K562 (cell line): ENCODE measurements around the gene KMT5C. TPM values are rescaled to one million over a fixed set of nuclear protein-coding genes. Genes with fewer than 3 reads are reported as not detected.

Source experiments
- ATAC-seq: fragments of 200-7000 bp; cut with Tn5 transposase; 3 replicates; pipeline ENCODE4 v1.9.1; 2020; ENCODE audit warnings: moderate library complexity
- BruUV-seq: library from RNA; stranded (reverse); fragments of 400-500 nt; replicated peaks from 2 replicates; lab custom pipeline; 2021; lab: Mats Ljungman, UMichigan
- CTCF ChIA-PET: fragments of 300-600 bp; formaldehyde crosslinking; extraction: SDS; loops from one replicate; lab custom pipeline; 2021; ENCODE audit warnings: low intra/inter-chr PET ratio; lab: Yijun Ruan, JAX
- POLR2A ChIA-PET: fragments of 300-600, 350-650 bp; sonication (Branson Sonifier 250); formaldehyde crosslinking; extraction: SDS; loops from one replicate; lab custom pipeline; 2021; ENCODE audit warnings: antibody characterized with exemption, inconsistent platforms; lab: Yijun Ruan, JAX
- DNase-seq, 4 experiments: peaks; one replicate each; pipeline versions ENCODE4 v3.0.0 to v3.0.0-alpha.2; 2011 to 2018; ENCODE audit warnings: low spot score in 3 of 4, mixed read lengths in 3 of 4; ENCODE audit errors: extremely low read depth in 1 of 4
- FAIRE-seq: peaks from 2 replicates; lab custom pipeline; 2011; peaks lifted over from hg19 to GRCh38; lab: Jason Lieb, UNC
- H2AFZ ChIP-seq: 2 replicates; pipeline ENCODE4 v1.6.0; 2011; ENCODE audit warnings: low read depth, low read length, control low read depth, inconsistent platforms
- H3K27ac ChIP-seq: fragments of 200-600 bp; 3 replicates; pipeline ENCODE4 v1.8.0; 2011; ENCODE audit warnings: low read depth, mild to moderate bottlenecking, control low read depth, inconsistent platforms, low read length, moderate library complexity, mixed read lengths; ENCODE audit errors: extremely low read depth
- H3K27me3 ChIP-seq, 2 experiments: fragments of 300-600 bp in 1 of 2; 2 replicates in 1 of 2; 3 replicates in 1 of 2; pipeline versions ENCODE4 v1.6.0 to v1.8.0; 2011; ENCODE audit warnings: inconsistent platforms in 2 of 2, low read length in 2 of 2, mild to moderate bottlenecking in 1 of 2, mixed read lengths in 1 of 2, moderate library complexity in 1 of 2; ENCODE audit not compliant: control insufficient read depth in 2 of 2, insufficient read depth in 2 of 2
- H3K36me3 ChIP-seq: fragments of 300-600 bp; 3 replicates; pipeline ENCODE4 v1.8.0; 2011; ENCODE audit warnings: mild to moderate bottlenecking, low read length, inconsistent platforms; ENCODE audit not compliant: control insufficient read depth, insufficient read depth
- H3K4me1 ChIP-seq, 2 experiments: fragments of 200-600 bp in 1 of 2; replicated peaks in 1 of 2; 2 replicates in 1 of 2; 3 replicates in 1 of 2; pipeline versions ENCODE4 v1.5.1 to v1.8.0; 2011; ENCODE audit warnings: inconsistent platforms in 2 of 2, low read length in 2 of 2, mild to moderate bottlenecking in 1 of 2, mixed read lengths in 1 of 2, moderate library complexity in 1 of 2; ENCODE audit not compliant: control insufficient read depth in 2 of 2, insufficient read depth in 2 of 2
- H3K4me2 ChIP-seq: 2 replicates; pipeline ENCODE4 v1.6.1; 2011; ENCODE audit warnings: low read length, control low read depth, inconsistent platforms, mixed read lengths; ENCODE audit not compliant: insufficient read depth
- H3K4me3 ChIP-seq: fragments of 200-600 bp; sonication (generic), shearing (Covaris generic); 2 replicates; pipeline ENCODE4 v1.5.1; 2016; ENCODE audit warnings: control low read depth, inconsistent platforms
- H3K79me2 ChIP-seq: fragments of 200-600 bp; 3 replicates; pipeline ENCODE4 v1.8.0; 2011; ENCODE audit warnings: low read length, inconsistent platforms; ENCODE audit not compliant: control insufficient read depth, insufficient read depth
- H3K9ac ChIP-seq, 2 experiments: 2 replicates each; pipeline versions ENCODE4 v1.6.0 to v1.6.1; 2011; ENCODE audit warnings: low read depth in 2 of 2, low read length in 2 of 2, control low read depth in 1 of 2, inconsistent platforms in 1 of 2, mild to moderate bottlenecking in 1 of 2, mixed read lengths in 1 of 2; ENCODE audit not compliant: insufficient read depth in 1 of 2
- H3K9me1 ChIP-seq: one replicate; pipeline ENCODE4 v1.6.0; 2011; ENCODE audit warnings: inconsistent platforms, mild to moderate bottlenecking, low read length, moderate library complexity; ENCODE audit not compliant: control insufficient read depth, insufficient read depth
- H3K9me3 ChIP-seq: replicated peaks from 2 replicates; pipeline ENCODE4 v1.5.1; 2011; ENCODE audit warnings: low read depth, low read length, inconsistent platforms; ENCODE audit not compliant: control insufficient read depth, insufficient read depth
- H4K20me1 ChIP-seq: replicated peaks from 2 replicates; pipeline ENCODE4 v1.6.1; 2011; ENCODE audit warnings: low read length, inconsistent platforms, mixed read lengths; ENCODE audit not compliant: control insufficient read depth, insufficient read depth
- PRDM10 ChIP-seq: fragments of 450-650 bp; IDR thresholded peaks from 2 replicates; pipeline ENCODE4 v1.6.1; 2018; ENCODE audit not compliant: partially characterized antibody
- ZSCAN29 ChIP-seq: fragments of 450-650 bp; IDR thresholded peaks from 2 replicates; pipeline ENCODE4 v1.6.1; 2017
- WGBS: fragments of 100-300 bp; shearing (Covaris generic); methylation state at CpG from one replicate; pipeline ENCODE4 v1.1.6; 2016; ENCODE audit warnings: low coverage, mixed read lengths; ENCODE audit not compliant: insufficient coverage; ENCODE audit errors: missing lambda C conversion rate; 5-methylcytosine and 5-hydroxymethylcytosine counted together
- in situ Hi-C: fragments of 300-500 bp; cut with MboI; formaldehyde crosslinking; loops from 4 replicates; pipeline ENCODE4 v1.15.0; 2018; ENCODE audit warnings: inconsistent platforms, mixed read lengths
- intact Hi-C: fragments of 100-400 bp; cut with micrococcal nuclease; formaldehyde crosslinking; loops from 2 replicates; pipeline ENCODE4 v1.14.2; 2022
- polyA plus RNA-seq, 8 experiments: library from polyadenylated mRNA; depleted of rRNA in 4 of 8; stranded (reverse) in 5 of 8; unstranded in 3 of 8; fragments of >200 nt; fragmentation: Nextera tagmentation in 2 of 8; fragmentation: Illumina TruSeq in 1 of 8; extraction: Ambion mirVana in 2 of 8; extraction: Trizol in 1 of 8; gene quantifications; 2 replicates each; pipeline versions ENCODE4 v1.2.1 to v1.2.3, GENCODE V29; 2011 to 2014; ENCODE audit warnings: inconsistent platforms in 1 of 8, missing spikeins in 1 of 8
- total RNA-seq, 7 experiments: library from RNA; depleted of rRNA in 6 of 7; stranded (reverse); fragments of >200 nt in 6 of 7; fragmentation: Illumina TruSeq in 2 of 7; extraction: Trizol in 2 of 7; gene quantifications; 2 replicates each; pipeline versions ENCODE4 v1.2.1 to v1.2.3, GENCODE V29; 2011 to 2021; ENCODE audit warnings: low replicate concordance in 1 of 7

The KMT5C gene
- total and polyA plus RNA-seq, 9 of the 15 experiments (the other 6 are each of a cell fraction or from before 2014, with no cell fraction given): 0.15 to 53.5 (median 16.6) TPM

- CTCF ChIA-PET: no interaction called here
- FAIRE-seq (no peak), DNase-seq (no peak), ATAC-seq (no peak)
- WGBS: 82% methylated on average over 11 of the region's 11 CpGs
- Histone ChIP-seq H4K20me1 (no peaks in the 10 kb centered on the region), H2AFZ (no peak overlapping the region), H3K79me2 (no peaks in the 10 kb centered on the region), H3K4me3 (no peak overlapping the region), H3K4me2 (no peak overlapping the region), H3K9me3 (no peaks in the 10 kb centered on the region; the same call in 1 of the 2 replicates), H3K36me3 (peaks cover 5% of the 10 kb centered on the region; the same call in 1 of the 3 replicates), H3K9ac (0 out of 4 replicates have a peak overlapping the region, but pooled peaks of 1 of the 2 experiments have one; percentile 4), H3K27ac (no peak overlapping the region), H3K27me3 (no peaks in the 10 kb centered on the region), H3K4me1 (peaks cover 9 to 47% of the 10 kb centered on the region in 2 experiments; a peak in 4 of 5 replicates), H3K9me1 (no peaks in the 10 kb centered on the region)
- POLR2A ChIA-PET: interaction anchor here (0.5 to 2.6 kb wide), 4 partner anchors 10 to 344 kb away, joined by 3 to 12 read pairs (median 4); partner anchors contain the start of genes CCDC106 and UBE2S
- in situ Hi-C loops: no loop called here
- TF ChIP-seq ZSCAN29: no peak
- peak; percentile 95 for TF ChIP-seq PRDM10
- intact Hi-C loops: loop anchor here (5.0 kb wide), 2 partner anchors 34 to 84 kb away; partner anchors contain the start of genes KMT5C and RPL28
- no TSS peak for BruUV-seq
These were observed 36.2 kb upstream of the KMT5C start for GRCh38 chr19:55303477-55303876.
